NCI-H524 treated with DMSO at 0.1 percent for 48 hours (cell line): ENCODE measurements around the gene SBDS.

Source experiments
- DNase-seq: peaks from one replicate; lab custom pipeline; 2025; lab: John Stamatoyannopoulos, UW

Gene SBDS

GRCh38 chr7:66946545-66946944 lies 48.8 kb downstream of the SBDS start:
- no peak for DNase-seq

DNA sequence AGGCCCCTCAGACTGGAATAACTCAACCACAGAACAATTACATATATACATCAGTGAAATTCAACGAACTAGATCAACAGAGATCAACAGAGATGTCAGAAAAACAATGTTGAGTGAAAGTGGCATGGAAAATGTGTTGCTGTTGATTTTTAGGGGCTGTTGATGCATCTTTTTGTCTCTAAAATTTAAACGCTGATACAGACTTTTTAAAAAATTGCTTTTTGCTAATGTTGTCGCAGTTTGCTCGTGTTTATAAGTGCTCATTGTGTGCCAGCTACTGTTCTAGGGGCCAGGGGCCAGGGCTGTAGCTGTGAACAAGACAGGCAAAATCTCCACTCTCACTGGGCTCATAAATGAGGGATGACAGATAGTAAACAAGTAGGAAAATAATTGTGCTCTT lies 56.1 kb downstream of the SBDS start:
- no peak for DNase-seq

DNA sequence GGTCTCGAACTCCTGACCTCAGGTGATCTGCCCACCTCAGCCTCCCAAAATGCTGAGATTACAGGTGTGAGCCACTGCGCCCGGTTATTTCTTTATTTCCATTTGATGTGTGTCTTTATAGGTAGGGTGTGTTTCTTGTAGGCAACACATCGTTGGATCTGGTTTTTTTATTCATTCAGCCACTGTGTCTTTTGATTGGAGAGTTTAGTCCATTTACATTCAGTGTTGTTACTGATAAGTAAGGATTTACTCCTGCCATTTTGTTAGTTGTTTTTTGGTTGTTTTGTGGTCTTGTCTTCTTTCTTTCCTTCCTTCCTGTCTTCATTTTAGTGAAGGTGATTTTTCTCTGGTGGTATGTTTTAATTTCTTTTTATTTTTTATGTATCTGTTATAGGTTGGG lies 57.4 kb downstream of the SBDS start:
- no peak for DNase-seq
